DMS79 (cell line): Measurements from ENCODE around the gene TLX3.
"Not testable (repeated sequence)": the region's sequence is repeated elsewhere in the genome, so short reads cannot be mapped to it uniquely, and the experiment has no call there.

Source experiments
- DNase-seq: peaks from one replicate; lab custom pipeline; 2025; lab: John Stamatoyannopoulos, UW

TLX3 gene

DNA sequence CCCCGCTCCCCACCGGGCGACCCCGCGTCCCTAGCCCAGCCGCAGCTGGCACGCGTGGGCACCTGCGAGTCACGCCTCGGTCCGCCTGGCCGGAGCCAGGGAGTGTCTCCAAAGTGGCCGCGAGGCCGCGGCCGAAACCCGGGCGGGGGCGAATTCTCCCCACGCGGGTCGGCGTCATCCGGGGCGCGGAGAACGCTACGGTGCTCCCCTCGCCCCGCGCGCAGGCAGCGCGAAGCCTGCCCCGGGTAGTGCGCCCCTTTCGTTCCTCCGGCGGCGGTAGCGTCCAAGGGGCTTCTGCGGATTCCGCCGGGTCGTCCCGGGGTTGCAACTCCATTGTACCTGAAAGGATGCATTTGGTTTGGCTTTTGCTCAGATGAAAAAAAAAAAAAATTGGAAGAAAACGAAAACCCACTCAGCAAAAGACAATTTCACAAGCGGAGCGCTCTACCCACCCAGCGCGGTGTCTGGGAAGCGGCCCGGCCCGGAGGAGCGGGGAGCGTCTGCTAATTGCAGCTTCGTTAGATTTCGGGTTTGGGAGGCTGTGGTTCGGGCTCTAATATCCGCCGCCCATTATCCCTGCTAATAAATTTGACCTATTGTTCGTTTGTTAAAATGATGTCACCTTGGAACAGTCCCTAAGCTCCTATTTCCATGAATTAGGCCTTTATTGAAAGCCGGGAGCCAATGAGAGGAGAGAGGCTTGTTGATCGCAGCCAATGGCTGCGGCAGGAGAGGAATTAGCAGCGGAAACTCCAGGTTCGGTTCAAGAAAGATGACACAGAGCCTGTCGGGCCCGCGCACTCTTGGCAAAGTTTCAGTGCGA, at the start of gene TLX3:
TLX3 (plus strand) TSS at position 796 of the 823 bp plus-strand sequence. CDS start 118 bp downstream, outside the sequence.
- peak; percentile 94 for DNase-seq

DNA sequence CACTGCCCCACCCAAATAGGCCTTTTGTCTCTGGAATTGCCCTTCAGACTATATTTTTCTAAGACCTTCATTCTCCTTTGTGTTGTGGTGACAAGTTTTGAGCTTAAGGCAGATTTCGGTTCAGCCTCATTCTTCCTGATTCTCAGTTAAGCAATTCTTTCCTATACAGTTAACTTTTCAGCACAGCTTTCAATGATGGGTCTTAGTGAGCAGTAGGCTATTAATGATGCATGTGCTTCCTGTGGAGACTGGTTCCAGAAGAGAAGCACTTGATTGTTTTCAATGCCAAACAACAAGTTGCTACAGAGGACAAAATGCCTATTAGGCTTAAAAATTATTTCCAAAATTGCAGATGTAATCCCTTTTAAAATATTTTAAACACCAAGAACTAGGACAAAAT, 47.7 kb upstream of the TLX3 start:
- no peak for DNase-seq

DNA sequence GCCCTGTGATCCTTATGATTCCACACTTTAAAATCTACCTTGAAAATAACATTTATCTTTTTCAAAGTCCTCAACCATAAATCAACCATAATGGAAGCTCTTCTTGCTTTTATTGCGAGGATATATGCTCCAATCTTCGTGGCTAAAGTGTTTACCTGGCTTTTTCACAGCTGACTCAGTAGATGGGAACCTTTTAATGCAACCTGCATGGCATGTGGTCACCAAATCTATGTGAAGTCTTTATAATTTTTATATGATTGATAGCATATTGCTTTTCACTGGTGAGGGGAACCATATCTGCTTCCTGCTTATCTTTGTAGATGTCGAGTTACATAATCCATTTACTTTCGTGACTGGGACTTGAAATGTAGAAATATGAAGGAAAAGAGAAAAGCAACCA, 47.1 kb upstream of the TLX3 start:
- no peak for DNase-seq

GRCh38 chr5:171263181-171263580, 45.9 kb upstream of the TLX3 start:
- DNase-seq, result no peak

- no peak for DNase-seq
Observed at GRCh38 chr5:171264843-171265242, 44.2 kb upstream of the TLX3 start.

DNA sequence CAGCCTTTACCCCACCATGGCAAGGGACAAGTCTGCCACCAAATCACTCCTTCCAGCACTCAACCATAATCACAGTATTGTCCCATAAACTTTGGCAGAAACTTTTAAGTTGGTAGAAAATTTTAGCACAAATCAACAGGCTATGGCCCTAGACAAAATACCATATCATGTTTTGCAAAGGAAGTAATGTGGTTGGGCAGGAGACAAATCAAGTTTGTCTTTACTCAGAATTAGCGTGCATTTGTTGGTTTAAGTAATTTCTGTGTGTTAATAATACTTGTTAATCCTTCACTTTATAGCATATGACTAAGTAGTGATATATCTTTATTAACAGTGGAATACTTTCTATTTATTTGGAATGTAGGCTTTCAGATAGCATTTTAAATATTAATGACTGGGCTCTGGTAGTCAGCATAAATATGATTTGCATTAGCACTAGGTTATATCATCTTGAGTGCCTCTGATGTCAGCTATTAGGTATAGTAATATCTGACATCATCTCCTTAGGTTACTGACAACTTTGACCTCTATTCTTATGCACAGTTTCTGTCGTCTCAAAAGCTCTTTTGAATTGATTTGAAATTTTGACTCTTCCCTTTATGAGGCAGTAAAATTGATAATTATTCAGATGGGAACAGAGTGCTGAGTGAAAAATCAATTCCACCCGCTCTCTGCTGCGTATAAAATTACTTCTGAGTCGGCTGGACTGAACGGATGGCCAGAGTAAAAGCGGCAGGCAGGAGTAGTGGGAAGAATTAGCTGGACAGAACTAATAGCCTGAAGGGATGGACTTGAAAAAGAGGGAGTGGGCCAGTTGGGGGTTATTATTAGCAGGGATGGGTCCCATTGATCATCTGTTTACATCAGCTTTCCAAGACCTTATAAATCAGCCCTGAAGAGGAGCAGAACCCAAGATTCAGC, 40.1 kb upstream of the TLX3 start:
- DNase-seq, result no peak

- DNase-seq, result no peak
Observed at GRCh38 chr5:171269717-171270116, 39.3 kb upstream of the TLX3 start.

GRCh38 chr5:171270136-171270535, 38.9 kb upstream of the TLX3 start:
- DNase-seq, result no peak

DNA sequence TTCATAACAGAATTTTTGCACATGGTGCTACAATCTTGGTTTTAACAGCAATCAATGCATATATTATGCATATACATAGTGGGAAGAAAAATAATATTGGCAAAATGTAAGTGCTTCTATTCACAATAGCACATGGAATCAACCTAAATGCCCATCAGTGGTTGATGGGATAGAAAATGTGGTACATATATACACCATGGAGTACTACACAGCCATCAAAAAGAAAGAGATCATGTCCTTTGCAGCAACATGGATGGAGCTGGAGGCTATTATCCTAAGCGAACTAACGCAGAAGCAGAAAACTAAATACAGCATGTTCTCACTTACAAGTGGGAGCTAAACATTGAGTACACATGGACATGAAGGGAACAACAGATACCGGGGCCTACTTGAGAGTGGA, 37.2 kb upstream of the TLX3 start:
- DNase-seq, result no peak

- DNase-seq, result no peak
Observed at GRCh38 chr5:171272996-171273970, 35.8 kb upstream of the TLX3 start.

DNA sequence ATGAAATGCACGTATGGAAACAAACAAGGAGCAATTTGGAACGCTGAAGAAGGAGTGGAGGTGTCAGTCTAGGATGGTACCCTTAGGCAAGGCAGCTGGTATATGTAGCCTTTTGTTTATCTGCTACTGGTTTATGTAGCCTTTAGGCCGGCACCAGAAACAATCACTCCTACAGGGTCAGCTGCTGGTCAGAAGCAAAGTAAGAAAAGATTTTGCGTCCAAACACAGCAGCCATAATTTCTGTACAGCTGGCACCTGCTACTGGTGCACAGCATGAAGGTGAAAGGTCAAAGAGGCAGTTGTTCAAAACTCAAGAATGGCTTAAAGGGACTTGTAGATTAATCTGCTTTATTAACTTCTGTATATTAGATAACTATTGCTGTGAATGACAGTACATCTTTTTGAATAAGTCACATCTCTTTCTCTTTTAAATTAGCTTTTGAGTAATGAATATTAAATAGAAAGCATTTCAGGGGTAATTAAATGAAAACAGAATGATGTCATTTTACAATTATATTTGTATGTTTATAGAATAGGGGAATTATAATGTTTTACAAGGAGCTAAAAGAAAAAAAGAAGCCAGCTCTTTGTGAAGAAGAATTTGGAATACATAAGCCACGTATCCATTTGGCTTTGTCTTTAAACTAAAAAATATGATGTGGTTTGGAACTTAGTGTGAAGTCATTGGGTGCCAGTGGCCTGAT, 33.1 kb upstream of the TLX3 start:
- DNase-seq, result no peak

DNA sequence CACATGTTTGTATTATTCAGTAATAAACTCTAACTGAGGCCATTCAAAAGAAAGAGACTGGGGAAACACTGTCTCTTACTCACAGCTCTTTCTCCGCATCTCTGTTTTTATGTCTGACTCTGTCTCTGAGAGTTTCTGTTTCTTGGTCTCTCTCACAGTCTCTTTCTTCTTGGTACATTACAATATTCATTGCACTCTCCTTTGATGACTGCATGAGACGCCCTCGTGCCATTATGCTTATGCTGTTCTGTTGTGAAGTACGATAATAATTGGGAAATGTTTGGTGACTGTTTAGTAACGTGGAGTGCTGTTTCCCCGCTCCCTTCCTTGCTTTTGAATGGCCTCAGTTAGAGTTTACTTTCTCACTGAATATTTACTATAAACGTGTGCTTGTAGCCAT, 25.3 kb upstream of the TLX3 start:
- DNase-seq, result no peak

GRCh38 chr5:171285465-171285864, 23.6 kb upstream of the TLX3 start:
- DNase-seq, result no peak

- no peak for DNase-seq
Observed at GRCh38 chr5:171288066-171288465, 21.0 kb upstream of the TLX3 start.

DNA sequence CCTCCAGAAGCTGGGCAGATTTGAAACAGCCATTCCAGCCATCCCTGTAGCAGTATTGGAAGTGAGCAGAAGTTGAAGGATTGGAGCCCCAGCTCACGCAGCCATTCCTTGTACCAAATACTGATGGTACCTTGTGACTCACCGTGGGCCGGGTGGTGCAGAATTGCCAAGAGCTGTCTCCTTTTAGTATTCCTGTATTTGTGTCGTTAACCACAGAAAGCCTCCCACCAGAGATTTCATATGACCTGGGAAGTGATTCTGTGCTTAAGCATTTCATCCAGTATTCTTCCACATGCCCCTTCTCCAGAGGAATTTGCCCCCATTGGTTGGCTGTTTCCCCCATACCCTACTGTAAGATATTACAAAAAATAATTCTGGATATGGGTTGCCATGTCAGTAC, 17.7 kb upstream of the TLX3 start:
- DNase-seq, result no peak

DNA sequence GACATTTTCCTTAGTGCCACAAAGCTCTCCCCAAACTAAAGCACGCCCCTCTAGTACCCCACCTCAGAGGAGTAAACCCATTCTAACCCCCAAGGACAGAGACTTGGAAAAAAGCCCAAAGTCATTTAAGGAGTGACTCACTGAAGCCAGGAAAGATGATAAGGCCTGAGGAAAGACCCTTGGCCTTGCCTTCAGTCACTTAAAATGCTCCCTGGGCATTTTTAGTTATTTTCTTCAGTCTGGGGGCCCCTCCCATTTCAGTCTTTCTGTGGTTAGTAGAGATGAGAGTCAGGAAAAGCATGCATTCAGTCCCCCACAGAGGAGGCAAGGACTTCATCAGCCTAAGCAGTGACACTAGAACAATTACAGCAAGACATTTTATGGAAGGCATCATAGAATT, 13.7 kb upstream of the TLX3 start:
- DNase-seq, result no peak

DNA sequence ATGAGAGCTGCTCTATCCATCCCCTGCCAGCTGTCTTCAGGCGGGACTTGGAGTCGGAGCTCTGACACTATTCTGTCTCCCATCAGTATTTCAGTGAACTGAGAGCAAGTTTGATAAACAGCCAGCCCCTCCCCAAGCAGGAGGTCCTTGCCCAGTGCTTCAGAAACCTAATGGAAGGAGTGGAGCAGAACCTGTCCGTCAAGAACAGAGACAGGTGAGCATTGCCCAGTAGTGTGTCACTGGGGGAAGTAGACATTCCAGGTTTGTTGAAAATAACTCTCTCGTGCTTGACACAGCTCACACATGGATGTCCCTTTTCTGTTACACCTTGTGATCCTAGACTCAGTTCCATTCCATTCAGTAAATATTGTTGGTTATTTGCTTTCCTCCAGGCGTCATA, 13.2 kb upstream of the TLX3 start:
- DNase-seq, result no peak

DNA sequence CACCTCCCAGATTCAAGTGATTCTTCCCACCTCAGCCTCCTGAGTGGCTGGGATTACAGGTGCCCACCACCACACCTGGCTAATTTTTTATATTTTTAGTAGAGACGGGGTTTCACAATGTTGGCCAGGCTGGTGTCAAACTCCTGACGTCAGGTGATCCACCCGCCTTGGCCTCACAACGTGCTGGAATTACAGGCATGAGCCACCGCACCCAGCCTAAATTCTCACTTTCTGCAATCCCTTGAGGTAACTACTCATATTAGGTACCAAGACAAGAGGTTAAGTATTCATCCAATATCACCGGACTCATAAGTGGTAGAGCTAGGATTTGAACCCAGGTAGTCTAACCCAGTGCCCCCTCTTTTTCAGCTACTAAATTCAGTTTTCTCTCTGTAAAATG, 11.1 kb upstream of the TLX3 start:
- DNase-seq, result not testable (repeated sequence)

DNA sequence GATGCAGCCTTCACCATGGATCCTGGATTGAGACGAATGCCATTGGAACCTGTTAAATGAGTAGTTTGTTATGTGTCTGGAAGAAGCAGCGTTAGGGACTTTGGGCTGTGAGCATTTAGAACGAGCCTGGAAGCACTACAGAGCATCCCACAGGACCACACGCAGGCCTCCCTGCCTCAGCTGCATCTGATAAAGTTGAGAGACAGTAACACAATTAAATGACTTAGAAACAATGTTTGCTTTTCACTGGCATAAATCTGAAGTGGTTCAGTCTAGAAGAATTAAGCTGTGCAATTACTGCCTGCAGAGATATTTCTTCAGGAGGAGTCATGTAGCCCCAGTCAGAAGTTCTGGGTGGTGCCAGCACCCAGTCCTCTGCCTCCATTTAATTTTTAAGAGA, 9.8 kb upstream of the TLX3 start:
- DNase-seq, result no peak

GRCh38 chr5:171299851-171300250, 9.2 kb upstream of the TLX3 start:
- DNase-seq, result no peak

DNA sequence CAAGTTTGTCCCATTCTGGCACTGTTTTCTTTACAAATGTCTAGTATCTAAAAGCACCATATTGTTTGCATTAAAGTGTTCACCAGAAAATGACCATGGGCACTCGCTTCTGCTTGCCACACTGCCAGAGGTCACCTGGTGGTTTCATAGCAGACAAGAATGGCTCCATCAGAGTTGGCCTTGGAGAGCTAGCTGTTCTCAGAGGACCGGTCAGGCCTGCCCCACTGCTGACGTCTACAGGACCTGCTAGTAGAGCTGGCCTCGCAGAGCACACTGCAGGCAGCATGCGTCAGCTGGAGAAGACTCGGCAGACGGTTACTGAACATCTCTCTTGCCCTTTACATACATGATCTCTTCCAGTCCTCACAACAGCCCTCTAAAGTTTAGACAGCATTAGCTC, 8.7 kb upstream of the TLX3 start:
- DNase-seq, result no peak
